Brain microvascular endothelial cell (primary cell): ENCODE results near the gene ACSF3.

ENCODE experiments used
- DNase-seq: peaks from one replicate; pipeline ENCODE4 v3.0.0-alpha.2; 2020
- H3K27ac ChIP-seq: fragments of 250-450 bp; sonication (Bioruptor Pico); 2 replicates; pipeline ENCODE4 v1.5.1; 2020; ENCODE audit warnings: mild to moderate bottlenecking, moderate library complexity
- H3K27me3 ChIP-seq: fragments of 250-450 bp; sonication (Bioruptor Pico); replicated peaks from 2 replicates; pipeline ENCODE4 v1.5.1; 2020; ENCODE audit warnings: mild to moderate bottlenecking
- H3K36me3 ChIP-seq: fragments of 250-450 bp; sonication (Bioruptor Pico); replicated peaks from 2 replicates; pipeline ENCODE4 v1.5.1; 2020; ENCODE audit warnings: mild to moderate bottlenecking
- H3K4me3 ChIP-seq: 2 replicates; pipeline ENCODE4 v1.5.1; 2011; ENCODE audit warnings: low read depth, mild to moderate bottlenecking, control low read depth, low read length, moderate library complexity
- CTCF ChIP-seq: IDR thresholded peaks from 2 replicates; pipeline ENCODE4 v1.5.1; 2011; ENCODE audit warnings: low read depth, mild to moderate bottlenecking, moderate library complexity, low read length, control low read depth, inconsistent platforms; ENCODE audit errors: missing control alignments
- in situ Hi-C: cut with HindIII; loops from 2 replicates; pipeline ENCODE4 v1.10.0; 2017; ENCODE audit warnings: low sequenced_read_pairs, low pct_ligation_motif_present

The ACSF3 gene

DNA sequence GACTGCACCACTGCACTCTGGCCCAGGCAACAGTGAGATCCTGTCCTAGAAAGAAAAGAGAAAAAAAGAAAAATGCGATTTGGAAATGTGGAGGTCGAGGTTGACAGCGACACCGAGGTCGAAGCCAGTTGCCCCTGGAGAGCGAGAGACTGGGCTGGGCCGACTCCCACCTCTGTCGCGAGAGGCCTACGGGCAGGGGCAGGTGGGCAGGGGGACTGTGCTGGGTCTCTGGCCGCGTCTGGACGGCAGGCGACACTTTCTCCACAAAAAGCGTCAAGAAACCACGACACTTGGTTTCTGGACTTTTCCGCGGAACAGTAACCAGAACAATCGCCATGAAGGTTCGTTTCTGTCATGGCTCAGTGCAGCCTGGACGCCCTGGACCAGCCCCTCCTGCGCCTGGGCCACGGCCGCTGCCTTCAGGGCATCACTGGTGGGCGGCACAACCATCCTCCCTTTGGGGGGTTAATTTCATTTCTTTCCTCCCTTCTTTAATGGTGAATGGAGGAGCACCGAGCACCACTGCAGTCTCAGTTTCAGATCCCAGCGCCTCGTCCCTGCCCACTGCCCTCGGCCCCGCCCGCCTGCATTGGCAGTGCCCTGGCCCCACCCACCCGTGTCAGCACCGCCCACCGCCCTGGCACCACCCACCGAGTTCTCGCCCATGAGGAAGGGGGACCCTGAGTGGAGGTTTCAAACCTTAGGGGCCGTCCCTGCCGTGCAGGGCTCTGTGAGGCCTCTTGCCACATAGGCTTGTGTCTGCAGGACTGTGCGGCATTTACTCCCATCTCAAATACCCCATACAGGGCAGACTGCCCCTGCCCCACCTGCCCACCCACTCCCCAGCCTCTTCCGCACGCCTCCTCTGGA is 59.4 kb downstream of the ACSF3 start:
- in situ Hi-C loops = loop anchor here (25.0 kb wide), 1 partner anchor 391 kb away; no protein-coding TSS in a partner anchor
- DNase-seq = no peak
- H3K27me3 ChIP-seq = no peaks in the 10 kb centered on the region
- no peak for TF ChIP-seq CTCF
- H3K27ac ChIP-seq = no peak overlapping the region
- no peak overlapping the region for H3K4me3 ChIP-seq
- no peaks in the 10 kb centered on the region for H3K36me3 ChIP-seq

GRCh38 chr16:89153848-89154271 is 60.2 kb downstream of the ACSF3 start:
- H3K4me3 ChIP-seq = no peak overlapping the region
- no peak for TF ChIP-seq CTCF
- H3K27ac ChIP-seq = no peak overlapping the region
- no peak for DNase-seq
- H3K27me3 ChIP-seq = no peaks in the 10 kb centered on the region
- no peaks in the 10 kb centered on the region for H3K36me3 ChIP-seq
- in situ Hi-C loops = loop anchor here (25.0 kb wide), 1 partner anchor 392 kb away; no protein-coding TSS in a partner anchor

- TF ChIP-seq CTCF = no peak
- H3K27ac ChIP-seq = no peak overlapping the region
- H3K36me3 ChIP-seq = no peaks in the 10 kb centered on the region
- H3K4me3 ChIP-seq = no peak overlapping the region
- H3K27me3 ChIP-seq = no peaks in the 10 kb centered on the region
- no peak for DNase-seq
- in situ Hi-C loops = loop anchor here (25.0 kb wide), 1 partner anchor 392 kb away; no protein-coding TSS in a partner anchor
These were observed 60.9 kb downstream of the ACSF3 start for GRCh38 chr16:89154390-89155183.

GRCh38 chr16:89155184-89155679 is 61.6 kb downstream of the ACSF3 start:
- in situ Hi-C loops = loop anchor here (25.0 kb wide), 1 partner anchor 393 kb away; no protein-coding TSS in a partner anchor
- TF ChIP-seq CTCF = no peak
- Histone ChIP-seq H3K27me3 (no peaks in the 10 kb centered on the region), H3K27ac (no peak overlapping the region), H3K36me3 (no peaks in the 10 kb centered on the region), H3K4me3 (no peak overlapping the region)
- peak; percentile 54 for DNase-seq

DNA sequence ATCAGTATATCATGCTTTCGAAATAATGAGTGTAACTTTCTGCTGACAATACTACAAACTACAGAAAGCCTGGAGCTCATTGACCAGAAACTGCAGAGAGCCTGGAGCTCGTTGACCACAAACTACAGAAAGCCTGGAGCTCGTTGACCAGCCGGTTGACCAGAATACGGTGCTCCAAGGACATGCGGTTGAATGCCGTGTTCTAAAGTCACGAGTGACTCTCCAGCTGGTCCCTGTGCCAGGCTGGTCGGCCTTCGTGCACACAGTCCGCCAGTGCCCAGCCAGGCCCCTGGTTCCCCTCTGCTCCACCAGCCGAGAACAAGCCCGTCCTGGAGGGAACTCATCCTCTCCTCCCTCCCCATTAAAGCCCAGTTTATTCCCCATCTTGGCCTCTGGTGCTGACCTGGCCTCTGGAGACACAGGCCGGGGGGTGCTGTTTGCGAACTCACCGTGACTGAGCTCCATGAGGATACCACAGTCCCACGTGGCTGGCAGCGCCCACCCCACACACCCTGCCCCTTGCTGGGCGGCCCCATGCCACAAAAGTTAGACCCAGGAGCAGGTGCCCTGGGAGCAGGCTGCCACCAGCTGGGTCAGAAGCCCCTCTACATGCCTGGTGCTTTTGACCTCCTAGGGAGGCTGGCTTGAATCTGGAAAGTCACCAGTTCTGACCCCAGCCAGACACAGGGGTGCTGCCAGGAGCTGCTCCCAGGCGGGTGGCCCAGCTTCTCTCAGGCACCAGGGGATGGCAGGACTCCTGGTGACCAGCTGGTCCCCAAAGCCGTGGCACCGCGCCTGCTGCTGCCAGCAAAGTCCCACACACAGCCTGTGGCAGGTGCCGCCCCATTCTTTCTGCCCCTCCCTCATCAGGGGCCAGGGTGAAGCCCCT is 62.4 kb downstream of the ACSF3 start:
- Histone ChIP-seq H3K27me3 (no peaks in the 10 kb centered on the region), H3K36me3 (no peaks in the 10 kb centered on the region), H3K27ac (no peak overlapping the region), H3K4me3 (no peak overlapping the region)
- TF ChIP-seq CTCF = no peak
- no peak for DNase-seq
- in situ Hi-C loops = loop anchor here (25.0 kb wide), 1 partner anchor 394 kb away; no protein-coding TSS in a partner anchor
